HG02759 (cell line): ENCODE measurements around the gene PRKN.

ENCODE experiments used
- ATAC-seq: cut with Tn5 transposase; IDR thresholded peaks from one replicate; pipeline ENCODE4 v1.9.1; 2021; ENCODE audit warnings: mild to moderate bottlenecking, moderate library complexity; ENCODE audit not compliant: unreplicated experiment

PRKN gene

GRCh38 chr6:162727322-162728182 lies at the start of gene PRKN, which contains the start of gene PACRG:
PRKN (minus strand) TSS chr6:162727766.
PACRG (plus strand) TSS chr6:162727974.
- ATAC-seq: peak; percentile 98

- ATAC-seq: no peak
Observed at GRCh38 chr6:162777091-162777490, 49.5 kb upstream of the PRKN start.

- no peak for ATAC-seq
Observed at GRCh38 chr6:162773996-162774395, 46.4 kb upstream of the PRKN start.

GRCh38 chr6:162772466-162772865 lies 44.9 kb upstream of the PRKN start:
- no peak for ATAC-seq

- no peak for ATAC-seq
Observed at GRCh38 chr6:162770955-162771354, 43.4 kb upstream of the PRKN start.

GRCh38 chr6:162770136-162770535 lies 42.6 kb upstream of the PRKN start:
- no peak for ATAC-seq

GRCh38 chr6:162753775-162754174 lies 26.2 kb upstream of the PRKN start:
- no peak for ATAC-seq

GRCh38 chr6:162751211-162751859 lies 23.8 kb upstream of the PRKN start:
- no peak for ATAC-seq

GRCh38 chr6:162750776-162751175 lies 23.2 kb upstream of the PRKN start:
- no peak for ATAC-seq

GRCh38 chr6:162736961-162737360 lies 9.4 kb upstream of the PRKN start:
- no peak for ATAC-seq

GRCh38 chr6:162733489-162733888 lies 5.9 kb upstream of the PRKN start:
- ATAC-seq: no peak

- no peak for ATAC-seq
Observed at GRCh38 chr6:162730502-162730901, 2.9 kb upstream of the PRKN start.

- no peak for ATAC-seq
Observed at GRCh38 chr6:162728706-162729105, 1.1 kb upstream of the PRKN start.

- no peak for ATAC-seq
Observed at GRCh38 chr6:162728197-162728596, 631 bp upstream of the PRKN start.

GRCh38 chr6:162726947-162727321 lies 632 bp downstream of the PRKN start:
- ATAC-seq: no peak

GRCh38 chr6:162722633-162723032 lies 4.9 kb downstream of the PRKN start:
- no peak for ATAC-seq

- ATAC-seq: no peak
Observed at GRCh38 chr6:162722226-162722625, 5.3 kb downstream of the PRKN start.

GRCh38 chr6:162721404-162721687 lies 6.2 kb downstream of the PRKN start:
- no peak for ATAC-seq

- no peak for ATAC-seq
Observed at GRCh38 chr6:162719528-162719927, 8.0 kb downstream of the PRKN start.

- ATAC-seq: no peak
Observed at GRCh38 chr6:162715601-162716000, 12.0 kb downstream of the PRKN start.

- no peak for ATAC-seq
Observed at GRCh38 chr6:162713974-162714780, 13.4 kb downstream of the PRKN start.

- ATAC-seq: no peak
Observed at GRCh38 chr6:162712694-162713093, 14.9 kb downstream of the PRKN start.
